HG02981 (cell line): ENCODE data around the gene LDB2.

Experiments used
- ATAC-seq: cut with Tn5 transposase; IDR thresholded peaks from one replicate; pipeline ENCODE4 v1.9.1; 2021; ENCODE audit warnings: mild to moderate bottlenecking, moderate library complexity; ENCODE audit not compliant: unreplicated experiment

Gene LDB2

DNA sequence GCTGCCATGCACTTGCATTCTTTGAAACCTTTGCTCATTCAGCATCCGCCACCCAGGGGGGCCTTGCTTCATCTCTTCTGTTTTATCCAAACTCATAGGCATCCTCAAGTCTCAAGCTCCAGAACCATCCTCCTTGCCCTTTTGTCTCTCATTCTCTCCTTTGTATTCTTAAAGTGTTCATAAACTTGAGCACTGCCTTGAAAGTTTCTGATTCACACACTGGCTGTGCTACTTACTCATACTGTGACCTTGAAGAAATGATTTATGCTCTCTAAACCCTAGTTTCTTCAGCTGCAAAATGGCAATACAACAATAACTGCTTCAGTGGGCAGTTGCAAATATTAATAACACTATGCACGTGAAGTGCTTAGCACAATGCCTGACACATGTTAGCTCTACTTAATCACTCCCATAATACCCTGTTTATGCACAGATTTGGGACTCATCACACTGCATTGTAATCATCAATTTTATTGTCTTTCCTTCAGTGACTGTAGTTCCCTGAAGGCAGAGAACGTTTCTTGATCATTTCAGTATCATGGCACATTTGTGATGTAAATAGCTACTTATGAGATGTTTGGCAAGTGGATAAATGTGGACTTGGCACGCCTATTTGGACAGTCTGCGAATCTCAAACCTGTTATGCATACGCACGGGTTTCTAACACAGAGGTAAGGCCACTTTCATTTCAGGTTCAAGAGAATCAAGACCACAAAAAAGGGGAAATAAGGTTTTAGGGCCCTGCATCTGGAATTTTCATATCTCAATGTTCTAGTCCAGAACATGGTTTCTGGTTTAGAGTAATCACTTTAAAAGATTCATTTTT is 291.0 kb downstream of the LDB2 start:
- ATAC-seq = no peak

DNA sequence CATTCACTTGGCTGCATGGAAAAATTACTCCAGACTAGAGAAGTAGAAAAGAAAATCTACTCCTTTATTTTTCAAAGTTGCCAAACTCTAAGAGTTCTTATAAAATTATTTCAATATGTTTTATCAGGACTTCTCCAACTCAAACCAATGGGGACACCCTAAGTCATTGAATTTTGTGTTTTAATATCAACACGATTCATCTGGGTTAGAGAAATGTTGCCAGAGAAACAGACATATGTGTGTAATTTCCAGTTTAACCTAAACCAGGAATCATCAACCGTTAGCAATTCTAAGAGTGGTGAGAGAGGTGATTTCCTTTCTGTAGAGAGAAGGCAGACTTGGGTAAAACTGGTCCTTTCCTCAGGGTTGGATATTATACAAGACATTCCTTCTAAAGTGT is 291.8 kb downstream of the LDB2 start:
- no peak for ATAC-seq

DNA sequence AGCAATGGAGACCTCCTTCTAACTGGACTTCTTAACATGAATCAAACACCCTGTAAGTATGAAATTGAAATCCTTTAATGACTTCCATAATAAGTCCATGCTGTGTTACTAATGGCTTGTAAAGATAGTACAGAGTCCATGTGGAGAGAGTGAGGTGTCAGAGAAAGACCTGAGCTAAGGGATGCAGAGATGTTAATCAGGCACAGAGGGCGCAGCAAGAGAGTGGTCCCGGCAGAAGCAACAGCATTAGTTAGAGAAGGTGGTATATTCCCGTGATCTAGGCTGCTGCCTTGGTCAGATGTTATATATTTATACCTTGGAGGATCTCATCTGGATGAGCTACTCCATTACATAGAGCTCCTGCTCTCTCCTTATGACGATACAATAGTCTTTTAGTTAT is 295.3 kb downstream of the LDB2 start:
- no peak for ATAC-seq

DNA sequence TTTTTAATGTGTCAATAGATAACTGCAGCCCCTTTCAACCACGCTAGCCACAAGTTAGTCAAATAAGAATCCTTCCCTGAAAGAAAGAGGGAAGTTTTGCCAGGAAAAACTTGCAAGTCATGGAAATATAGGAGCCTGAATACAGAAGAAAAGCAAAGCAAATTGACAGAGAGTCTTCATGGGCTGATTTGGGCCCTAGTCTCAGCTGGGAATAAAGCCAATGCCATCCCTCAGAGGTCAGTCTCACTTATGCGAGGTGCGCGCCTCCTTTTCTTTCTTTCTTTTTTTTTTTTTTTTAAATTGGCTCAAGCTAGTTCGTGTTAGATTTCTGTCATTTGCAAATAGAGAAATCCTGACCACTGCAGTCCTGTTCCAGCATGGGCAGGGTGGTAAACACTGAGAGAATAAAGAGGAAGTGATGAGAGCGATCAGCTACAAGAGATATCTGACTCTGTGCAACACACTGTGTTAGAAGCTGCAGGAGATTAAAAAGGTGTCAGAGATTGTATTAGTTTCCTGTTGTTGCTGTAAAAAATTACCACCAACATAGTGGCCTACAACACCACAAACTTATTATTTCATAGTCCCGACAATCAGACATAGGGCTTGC is 299.7 kb downstream of the LDB2 start:
- no peak for ATAC-seq

DNA sequence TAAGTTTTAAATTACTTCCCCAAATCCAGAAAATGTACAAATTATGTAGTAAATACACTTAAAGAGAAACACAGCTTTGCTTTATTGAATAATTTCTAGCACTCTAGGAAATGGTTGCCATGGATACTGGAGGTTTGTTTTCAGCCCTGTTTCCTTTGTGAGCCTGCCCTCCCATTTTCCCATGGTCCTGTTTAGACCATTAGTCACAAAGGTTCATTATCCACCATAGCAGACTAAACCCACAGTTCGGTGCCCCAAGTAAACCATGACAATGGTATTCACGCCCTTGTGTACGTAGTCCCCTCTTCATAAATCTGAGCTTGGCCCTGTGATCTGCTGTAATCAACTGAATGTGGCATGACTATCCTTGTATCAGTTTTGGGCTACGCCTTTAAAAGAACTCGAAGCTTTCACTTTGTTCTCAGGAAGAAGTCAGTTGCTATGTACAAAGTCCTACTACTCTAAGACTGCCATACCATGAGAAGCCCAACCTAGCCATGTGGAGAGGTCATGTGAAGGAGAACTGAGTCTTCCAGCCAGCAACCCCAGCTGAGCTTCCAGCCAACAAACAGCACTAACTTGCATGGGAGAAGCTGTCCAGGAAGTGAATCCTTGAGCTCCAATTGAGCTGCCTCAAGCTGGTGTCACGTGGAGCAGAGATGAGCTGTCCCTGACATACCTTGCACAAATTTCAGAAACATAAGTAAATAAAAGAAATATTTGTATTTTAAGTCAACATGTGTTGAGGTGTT is 300.4 kb downstream of the LDB2 start:
- no peak for ATAC-seq

DNA sequence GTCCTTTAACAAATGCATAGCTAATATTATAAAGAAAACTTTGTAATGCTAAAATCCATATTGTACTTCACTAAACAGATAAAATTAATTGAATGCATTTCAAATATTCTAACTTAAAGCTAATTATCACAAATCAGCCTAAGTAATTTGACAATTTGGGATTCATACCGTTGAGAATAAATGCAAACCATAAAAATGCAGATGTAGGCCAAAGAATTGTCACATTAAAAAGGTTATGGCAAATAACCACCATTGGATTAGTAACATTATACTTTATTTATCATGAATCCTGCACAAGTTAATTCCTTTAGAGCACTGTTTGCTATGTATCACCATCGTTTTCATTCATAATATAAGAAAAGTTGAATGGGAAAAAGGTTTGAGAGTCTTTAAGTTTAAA is 301.0 kb downstream of the LDB2 start:
- no peak for ATAC-seq

DNA sequence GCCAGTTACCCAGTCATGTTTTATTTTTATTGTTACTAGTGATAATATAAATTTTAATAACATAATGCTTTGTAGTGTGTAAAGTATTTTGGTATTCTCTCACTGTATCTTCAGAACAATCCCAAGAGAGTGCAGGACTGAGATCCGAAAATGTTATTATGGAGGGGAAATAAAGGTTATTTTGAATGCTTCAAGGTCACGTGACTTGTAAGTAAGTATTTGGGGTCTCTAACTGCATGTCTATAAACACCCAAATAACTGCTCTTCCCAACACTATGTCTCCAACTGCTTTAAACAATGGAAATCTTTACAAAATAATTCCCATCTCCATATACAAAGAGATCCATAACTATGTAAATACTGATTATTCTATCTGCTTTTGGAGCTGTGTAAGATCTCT is 302.2 kb downstream of the LDB2 start:
- no peak for ATAC-seq

DNA sequence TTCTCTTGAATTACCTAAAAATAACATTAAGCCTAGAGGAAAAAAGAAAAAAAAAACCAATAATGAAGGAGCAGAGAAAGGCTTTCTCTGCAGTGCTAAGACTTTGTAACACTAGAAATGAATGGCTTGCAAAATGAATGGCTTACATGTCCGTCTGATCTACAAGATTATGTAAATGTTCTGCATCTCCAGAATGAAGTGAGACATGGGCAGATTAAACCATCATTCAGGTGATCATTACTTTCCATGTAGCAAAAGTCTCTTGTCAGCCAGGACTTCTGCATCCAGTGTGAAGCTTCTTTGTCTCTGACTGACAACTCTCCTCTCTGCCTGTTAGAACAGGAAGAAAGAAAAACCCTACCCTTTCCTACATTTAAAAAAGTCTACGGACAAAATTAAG is 304.3 kb downstream of the LDB2 start:
- ATAC-seq = no peak

DNA sequence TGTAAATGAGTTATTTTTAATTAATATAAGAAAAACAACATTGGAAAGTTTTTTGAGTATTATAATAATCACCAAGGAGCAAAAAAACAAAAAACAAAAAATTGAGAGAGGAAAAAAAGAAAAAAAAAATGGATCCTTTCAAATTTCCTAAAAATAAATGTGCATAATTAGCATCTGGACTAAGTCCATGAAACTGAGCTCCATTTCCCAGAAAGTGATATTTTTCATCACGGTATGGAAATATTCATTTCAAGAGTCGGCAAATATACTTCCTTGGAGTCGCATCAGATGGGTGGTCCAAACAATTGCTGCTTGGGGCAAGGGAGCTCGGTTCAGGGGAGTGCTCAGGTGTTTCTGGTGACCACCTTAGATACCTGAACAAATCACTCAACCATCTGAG is 305.1 kb downstream of the LDB2 start:
- ATAC-seq = no peak

DNA sequence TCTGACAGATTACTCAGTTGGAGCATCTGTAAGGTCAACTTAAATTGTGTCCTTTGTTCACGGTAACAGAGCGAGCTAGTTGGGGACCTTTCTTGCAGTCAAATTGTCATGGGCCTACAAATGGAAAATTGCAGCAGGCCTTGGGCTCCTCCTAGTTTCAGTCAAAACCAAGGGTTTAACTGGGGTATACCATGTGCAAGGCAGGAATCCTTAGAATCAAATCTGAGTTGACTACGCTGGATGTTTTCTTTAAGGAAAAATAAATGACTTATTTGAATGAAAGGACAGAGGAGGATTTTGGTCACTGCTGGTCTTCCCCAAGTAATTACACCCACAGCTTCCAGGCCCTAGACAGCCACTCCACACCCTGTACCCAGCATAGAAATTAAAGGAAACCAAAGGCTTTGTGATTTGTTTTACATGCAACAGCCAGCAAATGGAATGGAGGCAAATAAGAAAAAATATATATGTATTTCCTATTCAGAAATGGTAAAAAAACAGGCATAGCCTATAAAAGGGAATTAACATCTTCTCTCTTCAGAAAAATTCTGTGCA is 307.1 kb downstream of the LDB2 start:
- no peak for ATAC-seq

DNA sequence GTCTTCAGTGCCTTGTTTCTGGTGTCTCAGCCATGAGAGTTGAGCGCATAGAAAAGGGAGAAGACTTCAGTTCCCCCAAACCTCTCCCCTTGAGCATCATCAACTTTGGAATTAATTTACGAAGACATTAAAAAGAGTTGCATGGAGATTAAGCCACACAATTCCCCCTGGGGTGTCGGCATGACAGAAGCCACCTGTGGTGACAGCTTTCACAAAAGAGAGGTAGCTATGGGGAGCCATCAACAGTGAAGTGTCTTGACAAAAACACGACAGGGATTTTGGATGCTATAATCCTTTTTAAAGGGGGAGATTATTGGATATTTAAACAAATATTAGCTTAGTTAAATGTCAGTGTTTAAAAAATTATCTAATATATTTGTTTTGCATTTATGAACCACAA is 307.6 kb downstream of the LDB2 start:
- ATAC-seq = no peak

DNA sequence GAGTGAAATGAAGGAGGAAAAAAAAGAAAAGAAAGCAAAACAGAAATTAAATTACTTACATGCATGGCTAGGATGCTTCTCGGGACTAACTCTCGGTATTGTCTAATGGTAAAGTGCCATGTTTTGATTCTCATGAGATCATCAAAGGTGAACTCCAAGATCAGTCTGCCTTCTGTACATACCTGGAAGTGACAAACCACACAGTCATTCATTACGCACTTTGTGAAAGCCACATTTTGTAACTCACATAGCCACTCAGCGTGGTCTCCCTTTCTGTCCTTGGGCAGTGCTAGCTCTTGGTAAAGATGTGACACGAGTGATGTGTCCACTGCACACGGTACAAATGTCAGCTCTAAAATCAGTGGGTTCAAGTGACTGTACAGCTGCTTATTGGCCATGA is 309.8 kb downstream of the LDB2 start:
- no peak for ATAC-seq

DNA sequence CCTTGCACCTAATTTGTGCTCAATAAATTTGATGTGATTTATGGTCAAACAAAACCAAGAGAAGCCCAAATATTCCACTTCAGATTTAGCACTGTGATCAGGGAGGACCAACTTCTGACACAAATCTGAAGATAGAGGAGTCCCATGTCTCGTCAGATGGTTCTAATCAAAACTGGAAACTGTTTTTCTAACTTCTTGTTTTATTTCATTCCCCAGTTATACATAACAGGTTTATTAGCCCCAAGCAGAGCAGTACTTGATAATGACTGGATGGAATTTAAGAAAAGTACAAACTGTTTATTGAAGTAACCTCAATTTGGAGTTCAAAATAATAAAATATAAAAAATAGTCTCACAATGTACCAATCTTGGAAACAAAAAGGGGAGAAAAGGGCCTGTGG is 310.3 kb downstream of the LDB2 start:
- ATAC-seq = no peak

DNA sequence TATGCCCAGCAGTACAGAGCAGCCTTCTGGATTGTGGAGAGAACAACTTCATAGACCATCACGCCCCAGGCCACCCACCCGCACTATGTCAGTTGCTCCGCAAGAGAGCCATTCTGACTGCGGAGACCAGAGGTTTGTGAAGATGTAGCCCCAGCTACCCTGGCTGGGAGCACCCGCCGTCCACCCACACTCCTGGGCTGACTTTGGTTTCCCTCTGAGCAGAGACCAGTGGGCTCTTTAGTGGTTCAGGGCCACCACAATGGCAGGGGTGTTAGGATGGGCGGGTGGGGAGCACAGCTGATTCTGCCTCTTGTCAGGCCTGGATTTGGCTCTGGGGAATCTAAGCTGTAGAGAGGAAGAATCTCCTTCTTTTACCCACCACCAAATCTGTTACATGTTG is 313.4 kb downstream of the LDB2 start:
- ATAC-seq = no peak

DNA sequence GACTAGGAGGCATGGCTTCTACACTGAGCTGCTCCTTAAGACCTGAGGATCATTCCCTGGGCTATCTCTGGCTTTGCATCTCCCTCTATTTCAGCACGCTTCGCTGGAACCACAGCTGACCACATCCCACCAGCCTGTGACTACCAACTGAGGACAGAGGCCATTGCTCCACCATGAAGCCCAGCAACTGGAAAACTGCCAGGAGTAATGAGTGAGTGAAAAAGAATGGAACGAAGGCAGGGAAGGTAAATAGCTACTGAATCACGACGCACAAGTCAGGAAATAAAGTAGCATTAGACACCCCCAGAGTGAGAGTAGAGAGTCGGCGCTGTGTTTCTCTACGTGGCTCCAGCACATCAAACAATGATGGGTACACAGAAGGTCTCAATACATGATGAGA is 314.7 kb downstream of the LDB2 start:
- ATAC-seq = no peak

DNA sequence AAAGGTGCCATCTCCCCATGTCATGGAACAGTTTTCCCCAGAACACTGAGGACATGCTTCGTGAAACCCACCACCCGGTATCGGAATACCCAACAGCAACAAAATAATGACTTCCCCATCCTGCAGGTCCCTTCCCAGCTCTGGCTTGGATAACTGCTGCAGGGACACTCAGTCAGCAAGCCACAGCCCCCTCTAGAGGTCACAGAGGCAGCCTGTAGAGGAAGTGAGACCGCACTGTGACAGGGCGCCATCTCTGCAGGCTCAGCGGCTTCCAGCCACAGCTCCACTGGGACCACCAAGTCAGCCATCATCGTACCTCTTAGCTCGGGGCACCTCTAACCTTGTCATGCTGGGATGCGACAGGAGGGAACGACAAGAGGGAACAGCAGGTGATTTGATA is 315.9 kb downstream of the LDB2 start:
- ATAC-seq = no peak

DNA sequence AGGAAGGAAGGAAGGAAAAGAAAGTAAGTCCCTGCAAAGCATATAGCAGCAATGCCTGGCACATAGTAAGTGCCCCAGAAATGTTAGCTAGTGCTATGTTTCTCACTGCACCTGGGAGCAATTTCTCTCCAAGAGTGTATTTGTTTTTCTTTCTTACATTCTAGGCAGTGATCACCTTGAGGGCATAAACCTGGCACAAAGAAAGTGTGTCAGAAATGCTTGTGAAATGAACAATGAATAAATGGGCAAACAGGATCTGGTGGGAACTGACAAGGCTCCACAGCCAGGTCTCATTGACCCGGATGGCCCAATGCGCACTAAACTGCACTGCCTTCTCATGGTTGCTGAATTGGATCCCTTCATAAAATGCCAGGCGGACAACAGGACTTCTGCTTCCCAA is 316.4 kb downstream of the LDB2 start:
- no peak for ATAC-seq

DNA sequence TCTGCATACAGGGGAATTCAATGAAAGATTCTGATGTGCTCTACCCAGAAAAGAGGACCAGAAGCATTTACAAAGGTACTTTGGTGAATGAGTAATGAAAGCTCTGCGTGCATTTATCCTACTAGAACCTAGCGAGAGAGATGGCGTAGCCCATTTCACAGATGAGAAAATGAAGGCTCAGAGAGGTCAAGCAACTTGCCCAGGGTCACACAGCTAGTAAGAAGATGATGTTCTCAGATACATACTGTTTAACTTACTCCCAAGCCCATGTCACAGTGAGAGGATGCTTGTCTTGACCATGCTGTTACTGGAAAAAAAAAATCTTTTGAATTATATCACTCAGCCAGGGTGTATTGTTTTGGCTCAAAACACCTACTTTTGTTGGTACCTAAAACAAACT is 317.3 kb downstream of the LDB2 start:
- no peak for ATAC-seq

DNA sequence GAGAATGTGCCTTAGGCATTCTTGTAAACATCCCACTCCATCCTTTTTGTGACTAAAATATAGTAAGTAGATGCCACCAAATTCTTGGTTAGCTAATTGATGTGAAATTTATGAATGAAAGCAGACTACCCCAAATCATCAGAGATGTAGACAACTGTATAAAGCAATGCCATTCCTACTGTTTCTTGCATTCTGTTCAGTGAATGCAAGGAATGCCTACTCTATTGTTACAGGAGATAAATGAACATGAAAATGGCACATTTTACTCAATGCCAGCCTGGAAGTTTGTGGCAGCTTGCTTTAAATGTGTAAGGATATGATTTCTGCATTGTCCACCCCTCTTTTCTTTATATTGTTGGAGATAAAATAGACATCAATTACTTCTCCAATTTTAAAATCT is 317.9 kb downstream of the LDB2 start:
- ATAC-seq = no peak

DNA sequence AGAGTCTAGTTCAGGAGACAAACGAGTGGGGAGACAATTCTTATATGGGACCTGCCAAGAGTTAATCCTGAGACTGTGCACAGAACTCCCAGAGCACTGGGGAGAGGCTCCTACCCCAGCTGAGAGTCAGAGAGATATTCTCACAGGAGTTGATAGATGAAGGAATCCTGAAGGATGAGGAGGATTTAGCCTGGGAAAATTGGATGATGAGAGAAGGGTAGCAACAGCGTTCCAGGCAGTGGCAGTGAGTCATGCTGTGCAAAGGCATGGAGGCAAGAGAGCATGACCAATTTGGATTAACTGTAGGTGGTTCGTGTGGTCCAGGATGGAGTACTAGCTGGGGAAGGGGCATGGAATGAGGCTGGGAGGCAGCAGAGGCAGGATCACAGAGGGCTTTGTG is 318.6 kb downstream of the LDB2 start:
- ATAC-seq = no peak

DNA sequence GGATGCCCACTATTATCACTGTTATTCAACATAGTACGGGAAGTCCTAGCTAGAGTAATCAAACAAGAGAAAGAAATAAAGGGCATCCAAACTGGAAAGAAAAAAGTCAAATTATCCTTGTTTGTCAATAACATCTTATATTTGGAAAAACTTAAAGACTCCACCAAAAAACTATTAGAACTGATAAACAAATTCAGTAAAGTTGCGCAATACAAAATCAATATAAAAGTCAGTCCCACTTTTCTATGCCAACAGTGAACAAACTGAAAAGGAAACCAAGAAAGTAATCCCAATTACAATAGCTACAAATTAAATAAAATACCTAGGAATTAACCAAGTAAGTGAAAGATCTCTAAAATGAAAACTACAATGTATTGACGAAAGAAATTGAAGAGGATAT is 321.3 kb downstream of the LDB2 start:
- no peak for ATAC-seq

DNA sequence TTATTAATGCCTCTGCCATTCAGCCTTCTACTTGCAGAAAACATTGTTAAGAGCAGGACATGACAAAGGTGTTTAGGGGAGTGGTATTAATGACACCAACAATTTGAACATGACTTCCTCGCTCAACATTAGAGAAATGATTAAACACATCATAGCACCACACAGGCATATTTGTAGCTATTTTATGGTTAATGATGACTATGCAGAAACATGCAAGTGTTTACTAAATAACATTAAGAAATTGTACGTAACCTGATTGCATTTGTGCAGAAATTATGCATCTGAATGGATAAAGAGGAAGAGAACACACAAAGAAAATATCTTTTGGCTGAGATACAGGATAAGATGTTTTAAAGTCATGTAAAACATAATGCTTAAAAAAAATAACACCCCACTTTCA is 323.5 kb downstream of the LDB2 start:
- no peak for ATAC-seq
